ENCODE measurements around the gene SLC17A9. TPM values are rescaled to one million over a fixed set of nuclear protein-coding genes. Genes with fewer than 3 reads are reported as not detected.

The SLC17A9 gene
- 1.3 TPM for total RNA-seq

GRCh38 chr20:62952373-62952967, at the start of gene SLC17A9:
Gene SLC17A9, plus strand, starts transcription at chr20:62952709. Its CDS starts 122 bp downstream, at chr20:62952831.

GRCh38 chr20:62926229-62927127, 26.0 kb upstream of the SLC17A9 start, which contains the start of gene DIDO1:
Gene DIDO1, minus strand, starts transcription at chr20:62926505.

GRCh38 chr20:62938105-62938888, 14.2 kb upstream of the SLC17A9 start, which contains the start of gene GID8:
Gene GID8, plus strand, starts transcription at chr20:62938147. Its CDS starts 3,356 bp downstream, at chr20:62941503.

GRCh38 chr20:63006540-63007359, 54.2 kb downstream of the SLC17A9 start, which contains the start of gene BHLHE23:
Gene BHLHE23, minus strand, starts transcription at chr20:63006964. Its CDS starts 190 bp downstream, at chr20:63006774.

Other genes starting within 250 kb of the SLC17A9 start
- 0.58 TPM for gene NTSR1, start 243.9 kb upstream of the SLC17A9 start, total RNA-seq
- gene MRGBP, start 156.2 kb upstream of the SLC17A9 start, total RNA-seq, result 13.4 TPM
- 31.1 TPM for gene OGFR, start 147.9 kb upstream of the SLC17A9 start, total RNA-seq
- gene COL9A3, start 135.7 kb upstream of the SLC17A9 start, total RNA-seq, result 28.3 TPM
- 8.3 TPM for gene TCFL5, start 90.9 kb upstream of the SLC17A9 start, total RNA-seq
- 55.5 TPM for gene DIDO1, start 26.2 kb upstream of the SLC17A9 start, total RNA-seq
- 43.1 TPM for gene GID8, start 14.6 kb upstream of the SLC17A9 start, total RNA-seq
- gene BHLHE23, start 54.3 kb downstream of the SLC17A9 start, total RNA-seq, result not detected